Stomach (tissue), 4 donors: Measurements from ENCODE around the gene TXLNG.

Experiments
- POLR2A ChIP-seq, 4 donors: fragments of 450-650 bp; IDR thresholded peaks; one replicate each; pipeline ENCODE4 v1.6.1; 2016; ENCODE audit warnings: antibody characterized with exemption in 4 of 4, control low read depth in 2 of 4, mild to moderate bottlenecking in 1 of 4, moderate library complexity in 1 of 4
- TF ChIP-seq, protein P1 (sequence below), 7 experiments: fragments of 450-650 bp in 4 of 7; fragments of 200-600 bp in 3 of 7; sonication (generic) in 3 of 7; IDR thresholded peaks; one replicate each; pipeline ENCODE4 v1.5.1; 2016 to 2019; ENCODE audit warnings: antibody characterized with exemption in 7 of 7, control low read depth in 2 of 7, mild to moderate bottlenecking in 1 of 7

DNA sequence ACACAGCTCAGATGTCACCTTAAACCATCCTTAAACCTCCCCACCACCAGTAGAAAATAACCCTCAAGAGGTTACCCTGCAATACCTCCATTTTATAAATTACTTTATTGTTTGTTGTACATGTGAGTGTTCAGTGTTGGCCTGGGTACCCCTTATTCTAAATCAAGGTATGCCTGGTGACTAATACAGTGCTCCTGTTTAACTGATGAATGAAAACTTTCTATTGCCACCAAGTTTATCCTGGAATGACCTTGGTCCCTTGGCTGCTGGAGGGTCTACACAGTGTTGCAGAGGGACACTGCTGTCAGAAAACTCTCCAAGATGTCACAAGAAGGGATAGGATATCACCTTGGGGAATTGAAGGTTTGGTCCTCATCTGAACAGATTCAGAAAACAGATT lies 7.3 kb upstream of the TXLNG start:
- TF ChIP-seq, protein P1, sequence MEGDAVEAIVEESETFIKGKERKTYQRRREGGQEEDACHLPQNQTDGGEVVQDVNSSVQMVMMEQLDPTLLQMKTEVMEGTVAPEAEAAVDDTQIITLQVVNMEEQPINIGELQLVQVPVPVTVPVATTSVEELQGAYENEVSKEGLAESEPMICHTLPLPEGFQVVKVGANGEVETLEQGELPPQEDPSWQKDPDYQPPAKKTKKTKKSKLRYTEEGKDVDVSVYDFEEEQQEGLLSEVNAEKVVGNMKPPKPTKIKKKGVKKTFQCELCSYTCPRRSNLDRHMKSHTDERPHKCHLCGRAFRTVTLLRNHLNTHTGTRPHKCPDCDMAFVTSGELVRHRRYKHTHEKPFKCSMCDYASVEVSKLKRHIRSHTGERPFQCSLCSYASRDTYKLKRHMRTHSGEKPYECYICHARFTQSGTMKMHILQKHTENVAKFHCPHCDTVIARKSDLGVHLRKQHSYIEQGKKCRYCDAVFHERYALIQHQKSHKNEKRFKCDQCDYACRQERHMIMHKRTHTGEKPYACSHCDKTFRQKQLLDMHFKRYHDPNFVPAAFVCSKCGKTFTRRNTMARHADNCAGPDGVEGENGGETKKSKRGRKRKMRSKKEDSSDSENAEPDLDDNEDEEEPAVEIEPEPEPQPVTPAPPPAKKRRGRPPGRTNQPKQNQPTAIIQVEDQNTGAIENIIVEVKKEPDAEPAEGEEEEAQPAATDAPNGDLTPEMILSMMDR (IDR thresholded peaks at IDR 0.05): no peak
- no peak for TF ChIP-seq POLR2A (IDR thresholded peaks at IDR 0.05)
